Posterior vena cava (tissue), 2 donors: ENCODE results near the gene SPEM3. TPM values are rescaled to one million over a fixed set of nuclear protein-coding genes. Genes with fewer than 3 reads are reported as not detected.

Source experiments
- DNase-seq: peaks from one replicate; pipeline ENCODE4 v3.0.0-alpha.2; 2020; ENCODE audit warnings: low spot score
- intact Hi-C, 2 donors: fragments of 100-400 bp; cut with DNase I; formaldehyde crosslinking; loops; one replicate each; pipeline versions ENCODE4 v1.14.1 to v1.14.2; 2022 to 2023
- long read RNA-seq, 2 donors: library from polyadenylated mRNA; unstranded; transcript quantifications; one replicate each; pipeline ENCODE4 v2.0.0, GENCODE V29; 2020 to 2021
- total RNA-seq, 2 donors: library from RNA; stranded (reverse); fragmentation: NEBNext Ultra II Directional; extraction: Animal tissue kit (Norgen Biotek cat#: 25700); gene quantifications; one replicate each; pipeline ENCODE4 v1.2.1, GENCODE V29; 2021
- donor health status: DM: yes; HTN: yes; CAD: no.
- donor health status: DM: yes; HTN: yes; CAD: no.

SPEM3 gene
- total RNA-seq = not detected
- long read RNA-seq, donor 1 = 0 reads
- long read RNA-seq, donor 2 = 0 reads

- DNase-seq = no peak
- intact Hi-C loops = no loop called here
These were observed at the start of gene SPEM3 for GRCh38 chr17:7428557-7428956. Gene SPEM3 (plus strand): TSS chr17:7428857. CDS start chr17:7428903, 46 bp downstream.

- intact Hi-C loops = no loop called here
- DNase-seq = no peak
These were observed 49.5 kb upstream of the SPEM3 start for GRCh38 chr17:7379134-7379533.

- intact Hi-C loops = no loop called here
- DNase-seq = no peak
These were observed 48.3 kb upstream of the SPEM3 start for GRCh38 chr17:7380321-7380720.

GRCh38 chr17:7380855-7381683 is 47.6 kb upstream of the SPEM3 start, which contains the start of gene TNK1:
Gene TNK1 (plus strand): TSS chr17:7381089. CDS start chr17:7382927, 1,838 bp downstream.
- DNase-seq = no peak
- intact Hi-C loops = no loop called here

GRCh38 chr17:7382901-7383300 is 45.8 kb upstream of the SPEM3 start:
- no peak for DNase-seq
- intact Hi-C loops = no loop called here

- DNase-seq = no peak
- intact Hi-C loops = no loop called here
These were observed 45.3 kb upstream of the SPEM3 start for GRCh38 chr17:7383371-7383741.

GRCh38 chr17:7383742-7384488 is 44.7 kb upstream of the SPEM3 start:
- no peak for DNase-seq
- intact Hi-C loops = no loop called here

GRCh38 chr17:7384489-7385081 is 44.1 kb upstream of the SPEM3 start:
- intact Hi-C loops = no loop called here

GRCh38 chr17:7388856-7389255 is 39.8 kb upstream of the SPEM3 start:
- intact Hi-C loops = loop anchor here in 1 of 2 donors (1.0 kb wide), 1 partner anchor 11 kb away; no protein-coding TSS in a partner anchor
- DNase-seq = no peak

More at GRCh38 chr17:7384489-7385081, 44.1 kb upstream of the SPEM3 start:
- no peak for DNase-seq

GRCh38 chr17:7389924-7390910 is 38.4 kb upstream of the SPEM3 start:
- intact Hi-C loops = loop anchor here in 1 of 2 donors (1.0 kb wide), 1 partner anchor 12 kb away; no protein-coding TSS in a partner anchor
- DNase-seq = no peak

- DNase-seq = no peak
- intact Hi-C loops = no loop called here
These were observed 37.4 kb upstream of the SPEM3 start for GRCh38 chr17:7391307-7391706.

GRCh38 chr17:7392696-7393612 is 35.7 kb upstream of the SPEM3 start:
- intact Hi-C loops = no loop called here
- no peak for DNase-seq

- intact Hi-C loops = no loop called here
- DNase-seq = no peak
These were observed 34.8 kb upstream of the SPEM3 start for GRCh38 chr17:7393613-7394451.

GRCh38 chr17:7394452-7395191 is 34.0 kb upstream of the SPEM3 start, which contains the start of gene PLSCR3:
Gene PLSCR3 (minus strand): TSS chr17:7394525. CDS start chr17:7394110, 415 bp downstream.
- peak; percentile 96 for DNase-seq
- intact Hi-C loops = loop anchor here in 1 of 2 donors (5.0 kb wide), 1 partner anchor 908 kb away; no protein-coding TSS in a partner anchor

GRCh38 chr17:7396147-7396546 is 32.5 kb upstream of the SPEM3 start:
- DNase-seq = no peak
- intact Hi-C loops = loop anchor here in 1 of 2 donors (5.0 kb wide), 1 partner anchor 906 kb away; no protein-coding TSS in a partner anchor

GRCh38 chr17:7398612-7399011 is 30.0 kb upstream of the SPEM3 start:
- intact Hi-C loops = loop anchor here in 1 of 2 donors (5.0 kb wide), 1 partner anchor 904 kb away; no protein-coding TSS in a partner anchor
- DNase-seq = no peak
